HG03460 (cell line): ENCODE measurements around the gene RBM17.
"Not testable (repeated sequence)": the region's sequence is repeated elsewhere in the genome, so short reads cannot be mapped to it uniquely, and the experiment has no call there.

ENCODE experiments used
- ATAC-seq: cut with Tn5 transposase; IDR thresholded peaks from one replicate; pipeline ENCODE4 v1.9.1; 2021; ENCODE audit not compliant: unreplicated experiment

RBM17 gene

DNA sequence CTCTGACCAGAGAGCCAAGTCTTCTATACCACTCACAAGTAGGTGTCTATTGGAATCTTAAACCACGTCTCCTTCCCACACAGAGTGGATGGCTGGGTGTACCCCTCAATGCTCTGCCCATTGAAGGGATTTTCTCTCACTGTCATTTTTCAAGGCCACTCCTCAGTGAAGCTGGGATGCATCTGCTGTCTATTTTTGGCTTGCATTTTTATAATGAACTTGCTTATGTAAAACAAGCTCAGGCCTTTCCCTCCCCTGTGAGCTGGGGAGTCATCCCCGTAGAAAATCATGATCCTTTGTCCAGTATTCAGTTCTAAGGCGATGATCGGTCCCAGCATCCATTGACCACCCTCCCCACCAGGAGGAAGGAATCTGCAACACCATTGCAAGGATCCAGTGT lies 9.8 kb upstream of the RBM17 start:
- ATAC-seq: no peak

DNA sequence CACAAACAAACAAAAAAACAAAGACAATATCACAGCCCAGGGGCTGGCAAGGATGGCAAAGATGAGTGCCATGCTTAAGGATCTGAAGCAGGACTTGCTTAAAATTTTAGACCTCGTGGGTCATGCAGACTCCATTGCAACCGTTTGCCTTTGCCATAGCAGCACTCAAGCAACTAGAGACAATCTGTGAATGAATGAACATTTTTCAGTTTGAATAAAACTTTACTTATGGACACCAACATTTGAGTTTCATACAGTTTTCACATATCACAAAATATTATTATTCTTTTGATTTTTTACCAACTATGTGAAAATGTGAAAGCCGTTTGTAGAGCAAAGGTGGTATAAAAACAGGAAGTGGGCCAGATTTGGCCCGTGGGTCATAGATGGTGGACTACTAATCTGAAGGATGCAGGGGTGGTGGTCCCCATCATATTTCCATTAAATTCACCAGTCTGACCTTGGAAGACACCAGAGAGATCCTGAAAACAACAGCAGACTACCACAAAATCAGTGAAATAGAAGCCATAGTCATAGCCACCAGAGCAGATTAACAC lies 8.3 kb upstream of the RBM17 start:
- no peak for ATAC-seq

DNA sequence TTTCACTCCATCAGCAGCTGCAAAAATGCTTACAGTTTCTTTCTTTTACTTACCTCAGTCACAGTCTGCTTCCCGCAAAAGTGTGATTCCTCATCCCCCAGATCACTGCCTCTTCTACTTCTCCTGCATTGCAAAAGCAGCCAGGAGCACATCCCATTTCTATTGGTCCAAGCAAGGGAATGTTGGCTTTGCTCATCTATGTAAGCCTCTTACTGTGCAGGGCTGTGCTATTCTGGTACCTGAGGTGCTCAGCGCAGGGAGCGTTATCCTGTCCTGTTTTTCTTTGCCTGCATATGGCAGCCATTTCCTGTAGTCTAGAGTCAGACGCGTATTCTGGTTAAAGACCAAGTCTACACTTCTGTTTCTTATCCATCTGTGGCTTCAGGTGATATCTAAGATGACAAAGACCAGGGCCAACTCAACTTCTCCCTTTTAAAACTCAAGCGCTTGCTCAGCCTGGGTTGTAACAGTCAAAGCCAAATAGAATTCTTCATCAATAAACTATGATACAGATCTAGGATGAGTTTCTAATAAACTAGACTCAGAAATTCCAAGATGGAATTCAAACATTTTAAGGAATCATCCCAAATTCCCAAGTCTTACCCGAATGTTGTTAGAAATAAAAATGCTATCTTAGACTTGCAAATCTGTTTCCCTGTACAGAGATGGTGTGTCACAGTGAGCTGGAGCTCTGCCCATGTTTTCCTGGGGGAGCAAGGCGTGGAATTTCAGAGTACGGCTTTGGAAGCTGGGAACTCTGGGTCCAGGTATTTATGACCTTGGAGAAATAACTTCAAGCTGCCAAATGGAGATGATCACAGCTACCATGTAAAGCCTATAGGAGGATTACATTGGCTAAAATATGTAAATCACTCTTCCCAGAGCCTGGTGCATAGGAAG lies 6.1 kb upstream of the RBM17 start:
- ATAC-seq: no peak

DNA sequence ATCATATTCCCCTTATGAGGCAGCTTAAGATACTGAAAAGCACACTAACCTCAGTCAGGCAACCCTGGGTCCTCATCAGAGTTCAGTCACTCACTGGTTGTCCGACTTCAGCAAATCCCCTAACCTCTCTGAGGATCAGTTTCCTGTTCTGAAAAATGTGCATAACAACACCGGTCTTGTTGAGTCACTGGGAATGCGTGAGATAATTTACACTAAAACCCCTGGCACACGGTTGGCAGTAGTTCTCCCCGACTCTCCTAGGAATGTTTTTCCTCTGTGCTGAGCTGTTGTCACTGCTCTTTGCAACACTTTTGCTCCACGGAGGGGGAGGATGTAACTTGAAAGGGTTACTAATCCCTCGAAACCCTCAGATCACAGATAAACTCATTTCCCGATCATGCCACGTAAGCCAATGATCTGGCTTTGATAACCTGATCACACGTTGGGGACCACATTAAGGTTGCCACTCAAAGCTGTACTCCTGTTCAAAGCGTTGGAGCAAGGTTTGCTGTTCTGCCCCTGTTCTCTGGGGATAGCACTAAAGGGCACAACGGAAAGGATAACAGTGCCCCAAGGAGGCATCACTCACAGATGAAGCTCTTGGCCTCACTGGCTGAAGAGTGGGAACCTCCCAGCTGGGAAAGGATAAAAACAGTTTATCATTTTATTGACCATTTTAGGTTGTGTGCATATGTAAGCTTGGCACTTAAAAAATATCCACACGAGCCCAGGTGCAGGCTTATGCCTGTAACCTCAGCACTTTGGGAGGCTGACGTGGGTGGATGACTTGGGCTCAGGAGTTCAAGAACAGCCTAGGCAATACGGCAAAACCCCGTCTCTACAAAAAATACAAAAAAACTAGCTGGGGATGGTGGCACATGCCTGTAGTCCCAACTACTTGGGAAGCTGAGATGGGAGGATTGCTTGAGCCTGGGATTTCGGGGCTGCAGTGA lies 5.0 kb upstream of the RBM17 start:
- no peak for ATAC-seq

DNA sequence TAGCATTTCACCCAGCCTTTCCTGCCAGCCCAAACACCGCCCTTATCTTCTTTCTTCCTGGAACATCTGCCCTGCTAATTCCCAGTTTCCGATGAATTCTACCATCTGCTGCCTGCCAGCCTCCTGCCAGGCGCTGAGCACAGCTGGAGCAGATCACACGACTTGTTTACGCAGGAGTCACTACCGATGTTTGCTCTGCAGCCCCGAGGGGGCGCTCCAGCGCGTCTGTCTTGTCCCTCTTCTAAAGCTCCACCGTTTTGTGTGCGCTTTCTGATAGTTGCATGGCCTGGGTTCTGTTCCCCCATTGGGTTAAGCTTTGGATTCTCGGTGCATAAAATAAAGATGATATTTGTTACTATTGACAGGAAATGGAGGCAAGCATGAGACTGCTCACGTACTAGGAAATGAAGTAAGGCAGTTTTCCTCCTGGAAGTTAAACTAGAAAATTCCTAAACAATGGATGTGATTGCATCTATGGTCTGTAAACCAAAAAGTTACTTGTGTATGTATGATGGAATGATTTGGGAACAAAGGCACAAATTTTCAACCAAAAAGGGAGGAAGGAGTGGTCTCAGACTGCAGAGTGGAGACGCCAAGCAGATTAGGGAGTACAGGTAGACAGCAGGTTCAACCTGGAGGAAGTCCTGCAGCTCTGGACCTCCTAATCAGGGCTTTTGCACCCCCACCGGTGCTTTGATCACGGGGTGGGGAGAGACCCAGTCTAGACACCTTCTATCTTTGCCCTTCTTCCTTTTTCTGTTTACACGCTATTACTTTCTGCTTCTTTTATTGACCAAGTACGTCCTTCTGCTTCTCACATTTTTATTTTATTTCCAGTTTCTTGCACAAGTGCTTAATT lies 2.2 kb upstream of the RBM17 start:
- ATAC-seq: peak; percentile 45

DNA sequence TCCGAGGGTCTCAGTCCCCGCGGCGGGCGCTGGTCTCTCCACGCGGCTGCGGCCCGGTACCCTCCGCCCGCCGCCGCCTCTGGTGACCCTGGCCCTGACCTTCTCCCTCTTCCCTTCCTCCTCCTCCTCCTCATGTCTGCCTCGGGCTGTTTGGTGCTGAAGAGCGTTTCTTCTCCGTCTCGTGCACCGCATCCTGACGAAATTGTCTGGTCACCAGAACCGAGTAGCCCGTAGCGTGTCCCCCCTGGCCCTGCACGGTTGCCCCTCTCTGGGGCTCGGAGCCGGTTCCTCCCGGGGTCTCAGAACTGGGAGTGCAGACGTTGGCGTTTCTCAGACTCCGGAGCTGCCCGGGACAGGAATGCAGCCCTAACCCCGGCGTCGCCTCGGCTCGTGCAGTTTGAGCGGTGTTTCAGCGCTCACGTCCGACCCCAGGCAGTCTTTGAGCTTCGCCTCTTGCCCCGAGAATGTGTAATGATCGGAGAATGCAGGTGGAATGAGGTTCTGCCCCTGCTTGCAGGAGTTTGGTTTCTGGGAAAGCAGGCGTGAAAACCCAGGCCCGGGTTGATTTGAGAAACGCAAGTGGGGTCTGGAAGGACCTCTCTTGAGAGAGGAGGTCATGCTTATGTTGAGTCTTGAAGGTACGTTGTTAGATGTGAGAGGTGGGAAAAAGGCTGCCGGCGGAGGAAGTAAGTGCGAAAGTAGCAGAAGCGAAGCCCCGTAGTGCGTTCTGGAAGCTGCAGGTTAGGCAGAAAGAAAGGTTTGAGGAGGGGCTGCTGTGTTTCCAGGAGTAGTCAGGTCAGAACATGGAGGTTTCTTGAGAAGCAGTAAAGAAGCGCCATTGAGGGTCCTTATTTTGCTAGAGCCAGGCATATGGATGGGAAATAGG lies 743 bp downstream of the RBM17 start:
- peak; percentile 10 for ATAC-seq

DNA sequence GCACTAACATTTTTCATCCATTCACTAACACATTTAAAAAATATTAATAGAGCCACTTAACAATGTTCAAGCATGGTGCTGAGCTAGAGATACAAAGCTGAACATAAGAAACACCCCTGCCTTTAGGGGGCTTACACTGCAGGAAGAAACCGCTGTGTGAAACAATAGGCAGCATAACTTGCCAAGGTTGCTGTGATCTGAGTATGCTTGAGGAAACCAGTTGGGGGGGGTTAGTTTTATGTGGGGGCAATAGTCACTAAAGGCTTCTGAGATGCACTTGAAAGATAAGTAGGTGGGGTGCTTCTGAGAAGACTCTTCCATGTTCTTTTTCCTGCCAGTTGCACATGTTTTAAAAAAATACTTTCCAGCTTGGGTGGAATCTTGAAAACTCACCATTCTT lies 2.8 kb downstream of the RBM17 start:
- no peak for ATAC-seq

DNA sequence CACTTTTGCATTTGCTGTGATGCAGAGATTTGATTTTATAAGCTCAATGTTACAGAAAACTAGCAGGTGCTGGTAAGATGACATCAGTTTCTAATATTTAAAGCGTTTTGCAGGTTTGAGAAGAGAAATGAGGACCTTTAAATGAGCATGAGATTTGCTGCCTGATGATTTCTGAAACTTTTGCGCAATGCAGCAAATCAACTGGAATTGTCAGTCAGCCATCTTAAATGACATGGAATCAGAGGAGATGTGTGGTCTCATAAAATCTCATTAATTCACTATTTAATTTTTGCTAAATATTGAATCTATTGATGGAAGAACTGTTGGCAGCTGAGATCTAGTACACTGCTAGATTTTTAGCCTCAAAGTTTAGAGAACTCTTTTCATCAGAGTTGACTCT lies 3.9 kb downstream of the RBM17 start:
- no peak for ATAC-seq

DNA sequence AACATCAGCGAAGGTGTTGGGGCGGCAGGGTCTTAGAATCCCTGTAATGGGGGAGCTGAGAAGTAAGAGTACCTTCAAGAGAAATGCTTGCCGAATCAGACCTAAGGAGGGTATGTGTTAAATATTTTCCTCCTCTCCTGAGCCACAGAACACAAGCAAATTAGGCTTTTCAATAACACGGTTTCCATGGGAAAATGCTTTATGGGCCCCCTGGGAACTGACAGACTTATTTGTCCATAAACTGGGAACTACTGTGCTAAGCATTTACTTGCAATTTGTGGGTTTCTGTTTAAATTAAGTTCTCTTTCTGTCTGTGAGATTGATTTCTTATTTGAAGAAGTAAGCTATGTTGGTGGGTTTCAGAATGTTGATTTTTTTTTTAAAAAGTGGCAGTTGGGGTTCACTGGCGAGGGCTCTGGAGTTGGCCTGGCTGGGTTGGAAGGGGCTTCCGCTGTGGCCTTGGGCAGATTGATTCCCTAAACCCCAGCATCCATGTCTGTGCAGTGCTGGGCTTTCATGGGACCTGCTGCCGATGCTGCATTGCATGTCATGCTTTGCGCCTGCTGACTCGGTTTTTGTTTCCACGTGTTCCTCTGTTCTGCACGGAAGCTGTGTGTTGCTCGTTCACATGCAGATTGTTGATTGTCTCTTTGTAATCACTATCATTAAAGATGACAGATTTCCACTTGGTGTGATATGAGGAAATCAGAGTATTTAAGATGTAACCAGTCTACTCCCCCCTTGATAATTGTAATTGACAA lies 7.2 kb downstream of the RBM17 start:
- no peak for ATAC-seq

DNA sequence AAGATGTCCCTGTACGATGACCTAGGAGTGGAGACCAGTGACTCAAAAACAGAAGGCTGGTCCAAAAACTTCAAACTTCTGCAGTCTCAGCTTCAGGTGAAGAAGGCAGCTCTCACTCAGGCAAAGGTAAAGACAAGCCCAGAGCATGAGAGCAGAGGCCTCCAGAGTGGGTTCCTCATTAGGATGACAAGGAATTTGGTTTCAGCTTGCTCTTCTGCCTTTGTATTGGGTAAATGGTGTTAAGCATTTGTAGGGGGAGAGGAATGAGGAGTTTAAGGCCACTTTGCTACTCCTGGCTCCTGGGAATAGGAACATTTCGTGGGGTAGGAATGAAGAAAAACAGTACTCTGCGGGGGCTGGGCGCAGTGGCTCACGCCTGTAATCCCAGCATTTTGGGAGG lies 8.2 kb downstream of the RBM17 start:
- no peak for ATAC-seq

DNA sequence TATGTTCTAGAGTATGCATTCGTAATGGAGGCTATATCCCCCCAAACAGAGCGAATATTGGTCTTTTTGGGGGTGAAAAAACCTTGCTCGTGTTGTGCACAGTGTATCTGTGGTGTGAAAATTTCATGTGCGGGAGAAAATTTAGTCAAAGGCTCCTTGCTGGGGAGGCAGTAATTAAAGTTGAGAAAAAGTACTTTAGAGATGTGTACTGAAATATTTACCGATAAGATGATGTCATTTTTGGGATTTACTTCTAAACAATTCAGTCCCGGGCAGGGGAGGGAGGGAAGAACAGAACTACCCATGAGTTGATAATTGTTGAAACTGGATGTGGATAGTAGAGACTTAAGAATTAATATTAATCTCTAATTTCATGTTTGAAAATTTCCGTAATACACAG lies 9.3 kb downstream of the RBM17 start:
- ATAC-seq: no peak

DNA sequence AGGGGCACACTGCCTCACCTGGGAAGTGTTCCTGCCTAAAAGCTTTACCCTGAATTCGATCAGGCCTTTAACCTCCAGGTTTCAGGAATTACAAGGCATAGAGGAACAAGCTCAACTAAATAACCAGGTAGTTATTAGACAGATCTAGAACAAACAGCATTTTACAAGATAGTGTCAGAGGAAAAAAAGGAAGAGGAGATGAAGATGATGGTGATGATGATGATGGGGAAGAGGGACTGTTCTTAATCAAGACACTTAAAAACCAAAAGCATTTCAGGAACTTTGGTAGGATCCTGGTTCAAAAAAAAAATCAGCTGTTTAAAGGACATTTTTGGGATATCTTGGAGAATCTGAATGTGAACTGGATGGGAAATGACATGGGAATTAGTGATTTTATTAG lies 11.5 kb downstream of the RBM17 start:
- ATAC-seq: no peak

DNA sequence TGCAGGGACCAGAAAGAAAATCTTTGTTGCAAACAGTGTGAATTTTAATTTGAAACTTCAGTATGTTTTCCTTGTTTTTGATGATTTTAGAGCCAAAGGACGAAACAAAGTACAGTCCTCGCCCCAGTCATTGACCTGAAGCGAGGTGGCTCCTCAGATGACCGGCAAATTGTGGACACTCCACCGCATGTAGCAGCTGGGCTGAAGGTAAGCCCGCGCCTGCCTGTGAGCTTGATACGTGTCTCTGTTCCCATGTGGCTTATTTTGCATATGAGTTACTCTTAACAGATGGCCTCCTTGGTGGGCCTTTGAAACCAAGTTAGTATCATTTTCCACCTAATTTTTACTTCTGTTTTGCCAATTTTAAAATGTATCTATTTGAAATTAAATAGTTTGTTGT lies 12.3 kb downstream of the RBM17 start:
- peak; percentile 79 for ATAC-seq

DNA sequence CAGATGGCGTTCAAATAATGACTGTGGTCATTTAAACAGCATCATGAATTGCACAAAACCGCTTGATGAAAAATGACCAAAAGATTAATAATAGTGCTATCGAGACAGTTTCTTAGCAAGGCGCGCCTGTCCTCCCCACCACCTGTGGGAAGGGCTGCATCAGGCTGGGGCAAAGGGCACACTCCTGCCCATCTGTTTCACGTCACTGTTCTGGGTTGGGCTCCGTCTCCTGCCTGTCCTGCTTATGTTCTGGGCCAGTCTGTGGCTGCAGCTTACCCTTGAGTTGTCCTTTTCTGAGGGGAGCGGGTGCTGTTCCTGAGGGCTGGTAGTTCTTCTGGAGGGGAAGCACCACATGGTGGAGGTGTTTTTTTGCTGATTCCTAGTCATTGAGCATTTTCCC lies 13.3 kb downstream of the RBM17 start:
- ATAC-seq: no peak

DNA sequence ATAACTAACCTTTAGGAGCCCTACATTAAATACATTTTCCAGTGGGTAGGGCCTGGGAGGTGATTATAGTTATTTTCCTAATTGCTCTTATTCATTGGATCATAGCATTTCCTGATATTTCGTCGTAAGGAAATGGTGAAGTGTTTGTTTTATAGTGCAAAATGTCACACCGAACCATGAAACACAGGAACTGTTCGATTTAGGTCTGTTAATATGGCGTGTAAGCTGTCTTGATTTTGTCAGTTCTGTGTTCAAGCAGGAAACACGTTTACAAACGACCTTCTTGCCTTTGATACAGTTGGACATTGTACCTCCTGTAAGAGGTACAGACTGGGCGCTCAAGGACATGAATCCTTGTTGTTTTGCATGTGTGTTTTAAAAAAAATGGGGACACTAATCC lies 14.8 kb downstream of the RBM17 start:
- ATAC-seq: no peak

DNA sequence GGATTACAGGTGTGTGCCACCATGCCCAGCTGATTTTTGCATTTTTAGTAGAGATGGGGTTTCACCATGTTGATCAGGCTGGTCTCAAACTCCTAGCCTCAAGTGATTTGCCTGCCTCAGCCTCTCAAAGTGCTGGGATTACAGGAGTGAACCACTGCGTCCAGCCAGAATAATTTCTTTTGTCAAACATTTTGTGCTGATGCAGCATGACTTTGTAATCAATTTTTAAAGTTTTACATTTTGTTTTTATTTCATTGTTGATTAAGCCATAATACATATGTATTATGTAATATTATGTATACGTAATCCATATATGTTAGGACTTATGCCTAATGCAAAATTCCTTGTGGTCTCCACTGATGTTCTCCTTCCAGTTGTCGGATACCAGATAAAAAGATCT lies 18.8 kb downstream of the RBM17 start:
- ATAC-seq: not testable (repeated sequence)

DNA sequence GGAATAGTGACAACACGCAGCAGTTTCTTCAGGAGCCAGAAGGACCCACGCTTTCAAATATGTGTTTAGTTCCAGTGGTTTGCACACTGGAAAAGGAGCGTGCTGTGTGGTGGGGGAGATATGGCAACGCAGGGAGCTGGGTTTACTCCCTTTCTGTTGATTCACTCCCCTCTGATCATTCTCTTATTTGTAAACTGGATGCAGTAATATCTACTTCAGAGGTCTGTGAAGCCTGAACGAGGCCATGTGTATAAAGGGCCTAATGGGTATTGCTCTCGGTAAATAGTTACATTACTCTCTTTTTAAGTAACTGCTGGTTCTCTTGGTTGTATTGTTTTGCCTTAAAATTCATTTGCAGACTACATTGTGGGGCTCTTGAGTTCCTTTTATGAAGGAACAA lies 19.2 kb downstream of the RBM17 start:
- ATAC-seq: no peak

DNA sequence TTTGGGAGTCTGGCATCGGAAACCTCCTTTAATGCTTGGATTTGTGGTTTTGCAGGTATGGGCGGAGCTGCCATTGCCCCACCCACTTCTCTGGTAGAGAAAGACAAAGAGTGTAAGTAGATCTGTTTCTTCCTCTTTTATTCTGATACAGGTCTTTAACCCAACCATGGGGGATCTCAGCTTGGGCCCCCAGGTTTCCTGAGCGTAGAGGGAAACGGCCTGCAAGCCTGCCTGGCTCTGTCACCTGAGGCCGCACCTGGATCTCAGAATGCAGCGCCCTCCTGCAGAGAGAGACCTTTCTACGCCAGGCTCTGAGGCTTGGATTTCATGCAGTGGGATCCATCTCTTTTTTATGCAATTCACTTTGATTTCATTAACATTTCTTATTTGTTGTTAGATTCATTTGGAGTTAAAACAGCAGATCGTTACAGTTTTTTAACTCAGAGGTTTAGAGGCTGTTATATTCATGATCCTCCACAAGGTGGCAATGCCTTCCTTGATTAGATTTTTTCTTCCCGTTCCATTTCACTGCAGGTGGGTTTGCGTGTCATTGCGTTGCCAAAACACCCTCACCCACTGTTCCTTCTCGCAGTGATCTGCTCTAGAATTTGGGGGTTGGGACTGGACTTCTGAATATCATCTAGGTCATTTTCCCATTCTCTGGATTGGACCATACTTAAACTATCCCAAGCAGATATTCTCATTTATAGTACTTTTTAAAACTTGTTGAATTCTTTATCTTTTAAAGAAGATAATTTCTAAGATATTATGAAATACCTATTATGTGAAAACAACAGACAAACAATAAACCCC lies 20.0 kb downstream of the RBM17 start:
- ATAC-seq: no peak
